Mammary epithelial cell (primary cell): ENCODE data around the gene TMEM183A.

Experiments used
- CTCF ChIP-seq, 2 donors: IDR thresholded peaks in 1 of 2; conservative IDR thresholded peaks in 1 of 2; 2 replicates each; pipeline ENCODE4 v1.5.1; 2011 to 2012; ENCODE audit warnings: inconsistent platforms in 2 of 2, low read length in 2 of 2, mild to moderate bottlenecking in 2 of 2, control low read depth in 1 of 2, low read depth in 1 of 2; ENCODE audit not compliant: insufficient read depth in 1 of 2; ENCODE audit errors: extremely low read depth in 1 of 2
- EZH2 ChIP-seq: IDR thresholded peaks from 2 replicates; pipeline ENCODE4 v1.6.1; 2012; ENCODE audit warnings: low read length, inconsistent platforms, borderline replicate concordance

GRCh38 chr1:203060115-203060514 lies 52.9 kb downstream of the TMEM183A start:
- TF ChIP-seq CTCF (conservative IDR thresholded peaks at IDR 0.05 in 1 of 2, IDR thresholded peaks at IDR 0.05 in 1 of 2; ENCODE audit: extremely low read depth in 1 of 2, insufficient read depth in 1 of 2, low read depth in 1 of 2, low read length in 2 of 2), result no peak
- TF ChIP-seq EZH2, result no peak
